Sigmoid colon (tissue), 7 donors: ENCODE measurements around the gene CNNM3. TPM values are rescaled to one million over a fixed set of nuclear protein-coding genes. Genes with fewer than 3 reads are reported as not detected.

ENCODE experiments used
- DNase-seq: peaks from one replicate; pipeline ENCODE4 v3.0.0-alpha.2; 2019
- H3K27ac ChIP-seq, 4 donors: fragments of 200-600 bp; sonication (generic); one replicate each; pipeline ENCODE4 v1.5.1; 2016 to 2019; ENCODE audit warnings: mild to moderate bottlenecking in 1 of 4
- H3K27me3 ChIP-seq, 3 donors: fragments of 200-600 bp; sonication (generic); one replicate each; pipeline ENCODE4 v1.5.1; 2019; ENCODE audit warnings: mild to moderate bottlenecking in 1 of 3
- H3K36me3 ChIP-seq, 4 donors: fragments of 200-600 bp; sonication (generic); one replicate each; pipeline ENCODE4 v1.5.1; 2016 to 2019
- H3K4me1 ChIP-seq, 4 donors: fragments of 200-600 bp; sonication (generic); one replicate each; pipeline ENCODE4 v1.5.1; 2017 to 2019
- H3K4me3 ChIP-seq, 4 donors: fragments of 200-600 bp; sonication (generic); one replicate each; pipeline ENCODE4 v1.5.1; 2017 to 2019; ENCODE audit warnings: mild to moderate bottlenecking in 2 of 4, moderate library complexity in 1 of 4
- H3K9me3 ChIP-seq, 4 donors: fragments of 200-600 bp in 3 of 4; sonication (generic) in 3 of 4; one replicate each; pipeline versions ENCODE4 v1.5.1 to v1.6.1; 2013 to 2019
- CTCF ChIP-seq, 4 experiments: fragments of 450-650 bp in 3 of 4; fragments of 200-600 bp in 1 of 4; IDR thresholded peaks; one replicate each; pipeline ENCODE4 v1.5.1; 2016 to 2019; ENCODE audit warnings: antibody characterized with exemption in 4 of 4, mild to moderate bottlenecking in 3 of 4, moderate library complexity in 2 of 4
- EP300 ChIP-seq, 4 donors: sonication (generic); formaldehyde crosslinking; IDR thresholded peaks; one replicate each; pipeline ENCODE4 v1.6.1; 2017; ENCODE audit warnings: antibody characterized with exemption in 4 of 4
- POLR2A ChIP-seq, 2 donors: fragments of 450-650 bp; IDR thresholded peaks; one replicate each; pipeline ENCODE4 v1.6.1; 2016; ENCODE audit warnings: antibody characterized with exemption in 2 of 2, mild to moderate bottlenecking in 2 of 2, moderate library complexity in 2 of 2
- POLR2AphosphoS5 ChIP-seq, 4 donors: sonication (generic); formaldehyde crosslinking; IDR thresholded peaks; one replicate each; pipeline ENCODE4 v1.6.1; 2017; ENCODE audit warnings: antibody characterized with exemption in 4 of 4
- WGBS, 2 donors: extraction: QIAGEN DNeasy Blood & Tissue Kit; methylation state at CpG; one replicate each; pipeline ENCODE4 v1.1.7; 2013; 5-methylcytosine and 5-hydroxymethylcytosine counted together
- intact Hi-C: fragments of 100-400 bp; cut with DNase I; formaldehyde crosslinking; loops from one replicate; pipeline ENCODE4 v1.15.1; 2023
- polyA plus RNA-seq, 3 donors: library from polyadenylated mRNA; stranded (reverse); fragments of 200-250 nt; gene quantifications; one replicate each; pipeline ENCODE4 v1.2.3, GENCODE V29; 2013
- total RNA-seq, 4 donors: library from RNA; depleted of rRNA; stranded (reverse); fragments of >200 nt; gene quantifications; one replicate each; pipeline ENCODE4 v1.1.0, GENCODE V29; 2016
- donor health status: healthy with polysubstance abuse.
- donor health status: Bipolar disorder and iron deficiency.
- donor health status: healthy.

The CNNM3 gene
- total and polyA plus RNA-seq, 7 donors, result 1.2 to 16.6 (median 10.0) TPM

- Histone ChIP-seq H3K4me3 (no peak overlapping the region), H3K27me3 (no peaks in the 10 kb centered on the region), H3K36me3 (no peaks in the 10 kb centered on the region), H3K9me3 (no peaks in the 10 kb centered on the region), H3K4me1 (peaks cover 0 to 34% (median 24%) of the 10 kb centered on the region in 4 donors), H3K27ac (no peak overlapping the region)
- intact Hi-C loops, result no loop called here
- TF ChIP-seq EP300 (IDR thresholded peaks at IDR 0.05), result no peak
- DNase-seq, result no peak
- 90 to 92% methylated on average over 16 of the region's 16 CpGs for WGBS, 2 donors
These were observed 60.4 kb downstream of the CNNM3 start for GRCh38 chr2:96876269-96877041.

- DNase-seq, result no peak
- TF ChIP-seq POLR2A (IDR thresholded peaks at IDR 0.05), result no peak
- no peak for TF ChIP-seq CTCF (IDR thresholded peaks at IDR 0.05)
- TF ChIP-seq POLR2AphosphoS5 (IDR thresholded peaks at IDR 0.05), result no peak
- TF ChIP-seq EP300 (IDR thresholded peaks at IDR 0.05), result no peak
- 87 to 93% methylated on average over 6 of the region's 6 CpGs for WGBS, 2 donors
- peaks cover 0 to 29% (median 19%) of the 10 kb centered on the region in 4 donors for H3K4me1 ChIP-seq
- no peaks in the 10 kb centered on the region for H3K36me3 ChIP-seq
- H3K27ac ChIP-seq, result no peak overlapping the region
- intact Hi-C loops, result no loop called here
- H3K9me3 ChIP-seq, result no peaks in the 10 kb centered on the region
- no peak overlapping the region for H3K4me3 ChIP-seq
- H3K27me3 ChIP-seq, result no peaks in the 10 kb centered on the region
These were observed 61.0 kb downstream of the CNNM3 start for GRCh38 chr2:96877042-96877451.

- H3K27ac ChIP-seq, result no peak overlapping the region
- no peak overlapping the region for H3K4me3 ChIP-seq
- peaks cover 0 to 23% (median 18%) of the 10 kb centered on the region in 4 donors for H3K4me1 ChIP-seq
- no peaks in the 10 kb centered on the region for H3K36me3 ChIP-seq
- no peak for DNase-seq
- H3K9me3 ChIP-seq, result no peaks in the 10 kb centered on the region
- no peaks in the 10 kb centered on the region for H3K27me3 ChIP-seq
- WGBS, 2 donors, result 75 to 85% methylated on average over 15 of the region's 15 CpGs
- intact Hi-C loops, result no loop called here
- no peak for TF ChIP-seq EP300 (IDR thresholded peaks at IDR 0.05)
- no peak for TF ChIP-seq POLR2A (IDR thresholded peaks at IDR 0.05)
- TF ChIP-seq POLR2AphosphoS5 (IDR thresholded peaks at IDR 0.05), result no peak
These were observed 61.6 kb downstream of the CNNM3 start for GRCh38 chr2:96877631-96878092.

GRCh38 chr2:96878171-96878570 lies 62.1 kb downstream of the CNNM3 start:
- H3K36me3 ChIP-seq, result no peaks in the 10 kb centered on the region
- H3K9me3 ChIP-seq, result no peaks in the 10 kb centered on the region
- no peak for DNase-seq
- H3K4me3 ChIP-seq, result no peak overlapping the region
- peaks cover 0 to 18% (median 13%) of the 10 kb centered on the region in 4 donors for H3K4me1 ChIP-seq
- TF ChIP-seq POLR2A (IDR thresholded peaks at IDR 0.05), result no peak
- no peak for TF ChIP-seq CTCF (IDR thresholded peaks at IDR 0.05)
- no peak for TF ChIP-seq POLR2AphosphoS5 (IDR thresholded peaks at IDR 0.05)
- no peak for TF ChIP-seq EP300 (IDR thresholded peaks at IDR 0.05)
- H3K27ac ChIP-seq, result no peak overlapping the region
- no peaks in the 10 kb centered on the region for H3K27me3 ChIP-seq
- intact Hi-C loops, result no loop called here
- WGBS, 2 donors, result 84 to 88% methylated on average over 7 of the region's 7 CpGs

- no peaks in the 10 kb centered on the region for H3K36me3 ChIP-seq
- peaks cover 0 to 10% (median 6%) of the 10 kb centered on the region in 4 donors for H3K4me1 ChIP-seq
- WGBS, 2 donors, result 92 to 93% methylated on average over 22 of the region's 22 CpGs
- no peak for DNase-seq
- TF ChIP-seq POLR2AphosphoS5 (IDR thresholded peaks at IDR 0.05) (no peak), CTCF (IDR thresholded peaks at IDR 0.05) (no peak), EP300 (IDR thresholded peaks at IDR 0.05) (no peak), POLR2A (IDR thresholded peaks at IDR 0.05) (no peak)
- intact Hi-C loops, result no loop called here
- no peak overlapping the region for H3K4me3 ChIP-seq
- no peaks in the 10 kb centered on the region for H3K27me3 ChIP-seq
- no peak overlapping the region for H3K27ac ChIP-seq
- no peaks in the 10 kb centered on the region for H3K9me3 ChIP-seq
These were observed 62.9 kb downstream of the CNNM3 start for GRCh38 chr2:96878796-96879544.
